ENCODE data around the gene SMR3B.

Gene SMR3B

DNA sequence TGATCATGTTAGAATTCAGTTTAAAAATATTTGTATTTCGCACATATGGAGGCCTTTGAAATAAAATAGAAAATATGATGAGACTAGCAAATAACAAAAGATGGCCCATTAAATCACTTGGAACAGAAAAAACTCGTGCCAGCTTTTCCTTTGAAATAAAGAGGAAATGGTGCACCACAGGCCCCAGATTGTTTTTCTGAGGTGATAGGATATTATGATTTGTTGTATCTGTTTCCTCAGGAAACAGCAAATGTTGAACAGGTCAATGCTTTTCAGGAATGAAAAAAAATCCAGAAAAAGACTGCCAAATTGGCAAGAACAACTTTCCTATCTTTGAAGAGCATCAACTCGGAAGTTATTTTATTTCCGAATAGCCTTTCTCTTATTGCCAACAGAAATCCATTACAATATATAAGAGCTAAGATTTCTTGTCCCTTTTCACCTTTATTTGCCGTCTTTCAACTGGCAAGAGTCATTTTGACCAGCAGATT, at the start of gene SMR3B:
Gene SMR3B (plus strand): TSS at position 441 of the 491 bp plus-strand sequence. CDS start 1,380 bp downstream, outside the sequence.
- no peak for DNase-seq (ENCODE audit: low spot score)

DNA sequence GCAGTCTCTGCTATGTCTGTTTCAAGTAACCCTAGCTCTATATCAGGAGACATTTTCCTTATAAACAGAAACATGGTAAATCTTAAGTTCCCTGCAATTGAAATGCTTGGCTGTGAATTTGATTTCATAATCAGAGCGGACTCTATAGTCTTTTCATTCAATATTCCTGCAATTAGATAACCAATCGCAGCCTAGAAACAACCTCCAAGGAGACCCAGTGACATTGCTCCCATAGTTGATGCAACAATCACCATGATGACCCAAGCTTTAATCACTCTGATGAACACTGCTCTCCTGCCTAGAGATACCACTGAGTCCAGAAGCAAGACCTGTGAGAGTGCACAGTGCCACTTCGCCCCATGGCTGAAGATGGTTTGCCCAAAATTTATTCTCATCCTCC, 48.2 kb upstream of the SMR3B start, which contains the start of gene CABS1:
Gene CABS1 (plus strand): TSS at position 301 of the 400 bp plus-strand sequence. CDS start 59 bp downstream, at position 360.
- no peak for DNase-seq (ENCODE audit: low spot score)

DNA sequence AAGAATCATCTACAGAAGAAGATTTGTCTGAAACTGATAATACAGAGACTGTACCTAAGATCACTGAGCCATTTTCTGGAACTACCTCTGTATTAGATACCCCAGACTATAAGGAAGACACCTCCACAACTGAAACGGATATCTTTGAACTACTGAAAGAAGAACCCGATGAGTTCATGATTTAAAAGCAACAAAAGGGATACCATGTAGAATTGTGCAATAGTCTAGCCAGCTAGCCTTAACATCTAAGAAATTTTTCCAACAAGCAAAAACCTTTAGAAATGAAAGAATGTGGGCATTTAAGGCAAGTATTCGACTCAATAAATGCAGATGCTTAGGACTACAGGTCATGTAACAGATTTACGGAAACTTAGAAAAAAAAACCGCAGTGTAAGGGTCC, 46.9 kb upstream of the SMR3B start:
- DNase-seq (ENCODE audit: low spot score), result no peak

DNA sequence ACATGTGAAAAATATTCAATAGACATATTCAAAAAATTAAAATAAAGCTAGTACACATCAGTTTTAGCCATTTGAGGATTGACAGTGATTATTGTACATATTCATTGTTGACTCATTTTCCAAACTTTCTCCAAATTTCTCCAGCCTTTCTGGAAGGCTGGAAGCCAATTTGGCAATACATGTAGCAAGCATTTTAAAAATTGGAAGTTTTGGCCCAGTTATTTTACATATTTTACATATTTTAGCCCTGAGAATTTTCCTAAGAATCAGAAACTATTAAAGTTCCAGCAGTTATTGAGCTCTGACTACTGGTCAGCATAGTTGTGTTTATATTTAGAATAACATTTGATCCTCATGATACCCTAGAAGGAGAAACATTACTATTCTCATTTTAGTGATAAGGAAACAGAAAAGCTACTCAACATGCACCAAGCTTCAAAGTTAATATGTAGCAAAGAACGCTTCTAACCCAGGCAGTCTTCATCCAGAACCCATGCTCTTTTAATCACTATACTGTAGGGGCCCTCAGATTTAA, 45.0 kb upstream of the SMR3B start:
- DNase-seq (ENCODE audit: low spot score), result no peak

DNA sequence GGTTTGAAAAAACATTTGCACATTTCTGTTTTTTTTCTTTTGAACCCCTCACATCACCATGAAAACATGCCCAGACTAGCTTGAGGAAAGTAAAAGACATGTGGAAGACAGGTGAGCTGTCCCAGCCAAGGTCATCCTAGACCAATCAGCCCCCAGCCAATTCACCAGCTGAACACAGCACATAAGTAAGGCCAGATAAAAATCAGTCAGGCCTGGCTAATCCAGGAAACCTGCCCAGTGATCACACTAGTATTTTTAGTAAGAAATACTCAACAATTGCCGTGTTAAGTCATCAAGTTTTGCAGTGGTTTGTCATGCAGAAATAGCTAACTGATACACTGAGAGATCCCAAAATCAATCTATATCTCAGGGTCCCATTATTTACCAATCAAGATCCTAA, 26.7 kb upstream of the SMR3B start:
- no peak for DNase-seq (ENCODE audit: low spot score)

DNA sequence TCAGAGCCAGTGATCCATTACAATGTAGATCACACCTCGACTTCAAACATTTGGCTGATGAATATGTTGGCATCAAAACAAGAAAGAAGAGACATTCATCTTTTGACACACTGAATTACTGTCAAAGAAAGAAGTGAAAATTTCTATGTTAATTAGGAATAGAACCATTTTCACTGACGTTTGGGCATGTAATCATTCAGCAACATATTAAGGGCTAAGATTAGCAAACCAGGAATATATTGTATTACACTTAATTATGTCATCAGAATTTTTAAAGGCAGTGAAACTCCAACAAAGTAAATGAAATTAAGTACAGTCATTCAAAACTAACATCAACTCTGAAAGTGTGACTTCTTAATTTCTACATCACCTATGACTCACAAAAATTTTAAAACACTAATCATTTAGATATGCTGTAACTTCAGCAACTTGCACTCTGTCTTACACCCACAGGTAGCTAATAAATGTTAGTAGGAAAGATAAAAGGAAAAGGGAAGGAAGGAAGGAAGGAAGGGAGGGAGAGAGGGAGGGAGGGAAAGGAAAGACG, 23.7 kb upstream of the SMR3B start:
- no peak for DNase-seq (ENCODE audit: low spot score)

DNA sequence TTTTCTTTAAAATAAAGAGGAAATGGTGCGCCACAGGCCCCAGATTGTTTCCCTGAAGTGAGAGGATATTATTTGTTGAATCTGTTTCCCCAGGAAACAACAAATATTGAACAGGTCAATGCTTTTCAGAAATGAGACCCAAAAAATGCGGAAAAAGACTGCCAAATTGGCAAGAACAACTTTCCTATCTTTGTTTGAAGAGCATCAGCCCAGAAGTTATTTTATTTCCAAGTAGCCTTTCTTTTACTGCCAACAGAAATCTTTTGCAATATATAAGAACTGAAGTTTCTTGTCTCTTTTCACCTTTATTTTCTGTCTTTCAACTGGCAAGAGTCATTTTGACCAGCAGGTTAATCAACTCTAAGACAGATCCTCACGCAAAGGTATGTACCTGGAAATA, 22.5 kb upstream of the SMR3B start, which contains the start of gene SMR3A:
Gene SMR3A (plus strand): TSS at position 301 of the 400 bp plus-strand sequence. CDS start 1,356 bp downstream, outside the sequence.
- DNase-seq (ENCODE audit: low spot score), result no peak

DNA sequence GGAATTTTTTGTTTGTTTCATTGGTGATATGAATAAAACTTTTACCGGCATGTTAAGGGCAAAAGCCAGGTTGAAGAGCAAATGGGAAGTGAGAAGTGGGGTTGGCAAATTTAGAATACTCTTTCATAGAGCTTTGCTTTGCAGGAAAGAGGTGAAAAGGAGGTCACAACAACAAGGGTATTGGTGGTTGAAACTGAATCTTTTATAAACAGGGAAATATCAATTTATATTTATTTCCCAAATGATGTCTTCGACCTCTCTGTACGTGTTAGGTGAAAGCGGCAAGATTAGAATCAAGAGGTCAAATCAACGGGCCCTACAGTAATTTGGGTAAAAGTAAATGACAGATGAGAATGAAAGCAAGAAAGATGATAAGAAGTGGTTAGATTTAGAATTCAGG, 18.9 kb upstream of the SMR3B start:
- DNase-seq (ENCODE audit: low spot score), result no peak

DNA sequence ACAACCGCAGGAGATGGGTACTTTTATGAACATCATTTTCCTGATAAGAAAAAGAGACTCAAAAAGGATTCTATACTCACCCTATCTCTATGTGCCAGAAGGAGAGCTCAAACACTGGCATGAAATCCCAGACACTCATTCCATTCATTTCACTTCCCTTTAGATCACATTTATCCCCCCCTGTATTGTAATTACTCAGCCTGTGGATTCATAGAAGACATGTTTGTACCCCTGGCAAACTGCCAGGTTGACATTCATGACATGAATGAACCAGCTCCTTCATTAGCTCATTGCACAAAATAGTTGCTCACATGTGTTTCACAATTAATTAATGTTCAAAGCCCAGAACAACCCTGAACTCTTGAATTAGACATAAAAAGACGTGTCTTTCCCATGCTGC, 17.5 kb upstream of the SMR3B start:
- no peak for DNase-seq (ENCODE audit: low spot score)

DNA sequence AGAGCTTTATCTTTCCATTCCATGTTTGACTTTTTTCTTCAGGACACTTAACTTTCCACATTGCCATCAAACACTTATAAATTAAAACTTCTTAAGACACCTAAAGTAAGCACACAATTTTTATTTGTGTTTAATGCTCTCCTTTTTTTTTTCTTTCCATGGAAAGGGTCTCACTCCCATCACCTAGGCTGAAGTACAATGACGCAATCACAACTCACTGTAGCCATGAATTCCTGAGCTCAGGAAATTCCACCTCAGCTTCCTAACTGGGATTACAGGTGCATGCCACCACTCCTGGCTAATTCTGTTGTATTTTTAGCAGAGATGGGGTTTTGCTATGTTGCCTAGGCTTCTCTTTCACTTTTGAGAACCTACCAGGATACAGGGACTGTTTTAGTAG, 15.1 kb upstream of the SMR3B start:
- DNase-seq (ENCODE audit: low spot score), result no peak

DNA sequence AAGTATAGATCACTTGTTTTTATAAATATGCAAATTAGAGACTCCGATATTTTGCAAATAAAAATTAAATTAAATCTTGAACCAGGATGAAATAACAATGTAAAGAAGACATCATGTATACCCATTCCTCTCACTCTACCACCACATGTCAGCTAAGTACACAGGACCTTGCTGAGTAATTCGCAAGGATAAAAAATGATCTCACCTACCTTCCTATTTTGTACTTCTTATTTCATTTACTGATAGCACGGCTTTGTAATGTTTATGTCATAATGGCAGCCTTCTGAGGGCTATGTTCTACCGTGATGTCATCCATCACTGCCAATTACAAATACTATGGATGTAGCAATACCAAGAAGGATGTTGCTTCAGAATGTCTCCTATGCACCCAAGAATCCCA, 10.9 kb upstream of the SMR3B start:
- DNase-seq (ENCODE audit: low spot score), result no peak

DNA sequence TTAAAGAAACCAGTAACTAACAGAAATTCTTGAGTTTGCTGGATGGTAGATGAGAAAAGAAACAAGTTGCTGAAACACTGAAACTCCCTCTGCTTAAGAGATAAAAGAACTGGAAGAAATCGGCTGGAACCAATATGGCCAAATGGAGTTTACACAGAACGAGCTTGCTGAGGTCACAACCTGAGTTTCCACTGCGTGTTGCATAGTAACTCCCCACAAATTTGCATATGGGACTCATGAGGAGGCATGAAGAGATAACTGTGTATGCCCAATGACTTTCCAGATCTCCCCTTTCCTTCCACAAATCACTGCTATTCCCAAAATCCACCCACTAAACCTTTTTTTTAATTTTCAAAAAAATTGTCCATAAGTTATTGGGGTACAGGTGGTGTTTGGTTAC, 10.2 kb upstream of the SMR3B start:
- no peak for DNase-seq (ENCODE audit: low spot score)

DNA sequence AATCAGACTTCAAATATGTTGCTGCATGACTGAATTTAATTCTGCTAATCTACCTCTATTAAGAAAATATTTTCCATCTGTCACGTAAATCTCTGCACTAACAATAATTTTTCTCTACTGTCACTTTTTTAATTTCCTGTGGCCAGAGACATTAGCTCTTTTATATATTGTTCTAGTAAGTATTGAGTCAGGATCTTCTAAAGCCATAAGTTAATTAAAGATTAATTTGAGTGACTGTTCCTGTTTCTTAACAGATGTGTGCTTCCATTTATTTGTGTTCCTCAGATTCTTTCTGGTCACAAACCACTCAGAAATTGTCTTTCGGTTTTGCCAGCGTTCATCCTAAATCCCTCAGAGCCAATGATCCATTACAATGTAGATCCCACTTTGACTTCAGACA, 2.4 kb upstream of the SMR3B start:
- no peak for DNase-seq (ENCODE audit: low spot score)

DNA sequence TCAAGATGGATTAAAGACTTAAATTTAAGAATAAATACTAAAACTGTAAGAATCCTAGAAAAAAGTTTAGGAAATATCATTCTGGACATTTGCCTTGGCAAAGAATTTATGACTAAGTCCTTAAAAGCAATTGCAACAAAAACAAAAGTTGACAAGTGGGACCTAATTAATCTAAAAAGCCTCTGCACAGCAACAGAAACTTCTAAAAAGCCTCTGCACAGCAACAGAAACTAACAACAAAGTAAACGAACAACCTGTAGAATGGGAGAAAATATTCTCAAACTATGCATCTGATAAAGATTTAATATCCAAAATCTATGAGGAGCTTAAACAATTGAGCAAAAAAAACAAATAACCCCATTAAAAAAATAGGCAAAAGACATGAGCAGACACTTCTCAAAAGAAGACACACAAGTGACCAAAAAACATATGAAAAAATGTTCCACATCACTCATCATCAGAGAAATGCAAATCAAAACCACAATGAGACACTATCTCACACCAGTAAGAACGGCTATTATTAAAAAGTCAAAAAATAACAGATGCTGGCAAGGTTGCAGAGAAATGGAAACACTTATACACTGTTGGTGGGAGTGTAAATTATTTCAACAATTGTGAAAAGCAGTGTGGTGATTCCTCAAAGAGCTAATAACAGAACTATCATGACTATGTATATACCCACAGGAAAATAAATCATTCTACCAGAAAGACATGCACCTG, 9.3 kb downstream of the SMR3B start:
- no peak for DNase-seq (ENCODE audit: low spot score)

DNA sequence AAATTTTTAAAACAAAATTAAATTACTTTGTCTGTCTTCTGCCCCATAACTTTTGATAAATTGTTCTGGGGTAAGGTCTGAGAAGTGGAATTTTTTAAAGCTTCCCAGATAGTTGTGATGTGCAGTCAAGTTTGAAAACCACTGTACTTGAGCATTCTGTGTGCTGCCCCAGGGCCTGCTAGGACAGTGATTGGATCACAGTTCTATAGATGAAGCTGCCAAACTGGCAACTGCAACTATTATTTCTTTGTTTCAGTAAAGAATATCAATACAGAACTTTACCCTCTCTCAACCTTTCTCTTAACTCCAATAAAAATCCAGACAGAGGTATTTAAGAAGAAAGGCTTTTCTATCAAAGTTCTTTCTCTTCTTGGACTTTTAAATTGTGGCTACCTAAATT, 14.6 kb downstream of the SMR3B start, which contains the start of gene OPRPN:
Gene OPRPN (plus strand): TSS at position 361 of the 400 bp plus-strand sequence. CDS start 1,346 bp downstream, outside the sequence.
- no peak for DNase-seq (ENCODE audit: low spot score)

DNA sequence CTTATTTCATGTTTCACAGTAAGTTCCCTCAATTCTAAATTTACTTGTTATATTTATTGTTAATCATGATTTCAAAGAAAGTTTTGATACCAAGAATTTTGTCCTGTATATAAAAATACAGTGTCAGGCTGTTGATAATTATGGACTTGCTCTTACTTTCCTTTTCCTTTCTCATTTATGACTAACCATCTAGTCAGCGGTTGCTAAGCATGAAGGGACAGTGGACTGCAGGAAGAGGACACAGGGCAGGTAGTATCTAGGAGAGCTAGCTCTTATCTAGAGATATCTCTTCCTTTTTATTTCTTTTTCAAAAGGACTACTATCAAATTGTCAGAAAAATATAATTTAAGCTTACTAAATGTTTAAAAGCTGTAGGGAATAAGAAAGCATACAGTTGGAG, 16.4 kb downstream of the SMR3B start:
- no peak for DNase-seq (ENCODE audit: low spot score)

DNA sequence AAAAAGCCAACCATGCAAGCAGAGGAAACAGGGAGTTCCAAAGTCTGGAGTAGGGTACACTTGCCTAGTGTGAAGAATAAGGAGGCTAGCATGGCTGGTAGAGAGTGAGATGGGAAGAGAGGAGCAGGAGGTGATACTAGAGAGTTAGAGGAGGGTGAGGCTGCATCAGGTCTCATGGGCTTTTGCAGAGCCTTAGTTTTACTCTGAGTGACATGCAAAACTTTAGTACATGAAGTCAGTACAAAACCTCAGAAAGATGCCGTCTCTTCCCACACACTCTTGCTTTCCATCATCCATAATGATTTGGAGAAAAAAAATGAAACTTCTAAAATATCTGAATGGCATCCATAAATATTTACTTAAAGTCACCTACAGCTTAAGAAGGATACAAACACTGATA, 19.8 kb downstream of the SMR3B start:
- DNase-seq (ENCODE audit: low spot score), result no peak

DNA sequence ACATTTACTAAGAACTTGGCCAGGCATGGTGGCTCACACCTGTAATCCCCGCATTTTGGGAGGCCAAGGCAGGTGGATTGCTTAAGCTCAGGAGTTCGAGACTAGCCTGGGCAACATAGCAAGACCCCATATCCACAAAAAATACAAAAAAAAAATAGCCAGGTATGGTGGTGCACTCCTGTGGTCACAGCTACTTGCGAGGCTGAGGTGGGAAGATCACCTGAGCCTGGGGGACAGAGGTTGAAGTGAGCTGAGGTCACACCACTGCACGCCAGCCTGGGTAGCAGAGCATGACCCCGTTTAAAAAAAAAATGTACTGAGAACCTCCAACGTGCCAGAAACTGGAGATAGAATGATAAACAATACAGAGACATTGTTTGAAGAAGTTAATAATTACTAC, 22.8 kb downstream of the SMR3B start:
- no peak for DNase-seq (ENCODE audit: low spot score)

DNA sequence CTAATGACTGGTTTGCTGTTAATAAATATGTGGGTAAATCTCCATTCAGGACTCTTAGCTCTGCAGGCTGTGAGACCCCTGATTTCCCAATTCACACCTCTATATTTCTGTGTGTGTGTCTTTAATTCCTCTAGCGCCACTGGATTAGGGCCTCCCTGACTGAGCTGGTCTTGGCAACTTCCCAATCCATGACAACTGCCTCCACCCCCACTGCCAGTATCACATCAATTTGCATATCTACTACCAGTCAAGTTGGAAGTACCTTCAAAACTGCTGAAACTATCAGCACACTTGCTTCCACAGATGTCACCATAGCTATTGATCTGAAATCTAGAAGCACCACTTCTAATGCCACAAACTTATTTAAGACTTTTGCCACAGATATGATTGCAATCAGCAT, 42.4 kb downstream of the SMR3B start:
- no peak for DNase-seq (ENCODE audit: low spot score)

DNA sequence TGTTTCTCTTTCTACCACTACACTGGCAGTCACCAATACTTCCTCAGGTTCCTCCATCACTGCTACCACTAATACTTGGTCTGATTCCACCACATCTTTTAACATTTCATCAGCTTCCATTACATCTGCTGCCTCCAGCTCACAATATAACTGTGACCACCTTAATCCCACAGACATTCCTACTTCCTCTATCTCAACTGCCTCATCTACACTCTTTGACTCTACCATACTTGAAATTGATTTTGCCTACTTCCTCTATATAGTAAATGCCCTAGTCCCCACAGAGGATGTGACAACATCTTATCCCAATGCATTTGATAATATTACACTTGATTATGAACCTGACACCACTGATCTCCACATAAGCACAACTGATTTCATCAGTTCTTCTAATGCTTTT, 43.9 kb downstream of the SMR3B start:
- DNase-seq (ENCODE audit: low spot score), result no peak

DNA sequence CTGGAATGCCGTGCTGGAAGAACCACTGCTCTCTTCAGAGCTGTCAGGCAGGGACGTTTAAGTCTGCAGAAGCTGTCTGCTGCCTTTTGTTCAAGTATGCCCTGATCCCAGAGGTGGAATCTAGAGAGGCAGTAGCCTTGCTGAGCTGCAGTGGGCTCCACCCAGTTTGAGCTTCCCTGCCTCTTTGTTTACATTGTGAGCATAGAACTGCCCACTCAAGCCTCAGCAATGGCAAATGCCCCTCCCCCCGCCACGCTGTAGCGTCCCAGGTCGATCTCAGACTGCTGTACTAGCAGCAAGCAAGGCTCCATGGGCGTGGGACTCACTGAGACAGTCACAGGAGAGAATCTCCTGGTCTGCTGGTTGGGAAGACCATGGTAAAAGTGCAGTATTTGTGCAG, 54.3 kb downstream of the SMR3B start:
- DNase-seq (ENCODE audit: low spot score), result no peak
